GM18858 (cell line): ENCODE data around the gene COG4.

Experiments
- ATAC-seq: cut with Tn5 transposase; IDR thresholded peaks from one replicate; pipeline ENCODE4 v1.9.1; 2021; ENCODE audit not compliant: unreplicated experiment

The COG4 gene

DNA sequence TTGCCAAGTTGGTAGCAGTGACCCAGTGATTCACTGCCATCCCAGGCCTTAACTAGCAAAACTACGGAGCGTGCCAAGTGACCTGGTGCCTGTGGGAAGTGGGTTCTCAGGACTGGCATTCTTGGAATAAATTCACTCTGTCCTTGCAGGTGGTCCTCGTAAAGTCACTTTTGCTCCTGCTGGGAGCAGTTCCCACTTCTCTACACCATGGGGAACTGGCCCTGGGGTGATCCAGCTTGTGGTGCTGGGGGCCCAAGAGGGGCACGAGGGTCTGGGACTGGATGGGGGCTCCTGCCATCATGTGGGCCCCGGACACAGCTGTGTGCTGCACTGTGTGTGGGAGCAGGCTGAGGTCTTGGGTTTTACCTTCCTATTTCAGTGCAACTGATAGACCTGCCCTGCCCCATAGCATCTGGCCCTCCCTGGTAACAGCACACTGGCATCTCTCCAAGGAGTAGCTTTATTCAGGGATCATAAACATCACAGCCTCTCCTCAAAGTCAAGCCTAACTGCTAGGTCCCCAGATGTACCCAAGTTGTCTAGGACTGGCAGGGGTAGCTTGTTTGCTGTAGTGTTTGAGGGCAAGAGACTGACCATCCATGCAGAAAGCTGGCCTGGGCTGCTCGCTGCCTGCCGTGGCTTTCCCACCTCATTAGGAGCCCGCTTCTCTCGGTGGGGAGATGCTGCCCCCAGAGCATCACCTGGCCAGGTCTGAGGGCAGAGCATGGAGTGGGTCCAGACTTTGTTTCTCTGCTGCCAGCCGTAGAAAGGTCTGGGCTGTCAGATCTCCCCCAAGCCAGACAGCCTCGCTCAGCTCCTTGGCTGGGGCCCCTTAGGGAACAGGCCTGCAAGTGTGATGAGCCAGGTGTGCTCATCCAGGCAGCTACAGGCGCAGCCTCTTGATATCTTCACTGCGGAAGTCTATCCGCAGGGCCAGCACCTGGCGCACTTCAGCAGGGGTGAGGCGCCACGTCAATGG, 42.9 kb downstream of the COG4 start:
- no peak for ATAC-seq

DNA sequence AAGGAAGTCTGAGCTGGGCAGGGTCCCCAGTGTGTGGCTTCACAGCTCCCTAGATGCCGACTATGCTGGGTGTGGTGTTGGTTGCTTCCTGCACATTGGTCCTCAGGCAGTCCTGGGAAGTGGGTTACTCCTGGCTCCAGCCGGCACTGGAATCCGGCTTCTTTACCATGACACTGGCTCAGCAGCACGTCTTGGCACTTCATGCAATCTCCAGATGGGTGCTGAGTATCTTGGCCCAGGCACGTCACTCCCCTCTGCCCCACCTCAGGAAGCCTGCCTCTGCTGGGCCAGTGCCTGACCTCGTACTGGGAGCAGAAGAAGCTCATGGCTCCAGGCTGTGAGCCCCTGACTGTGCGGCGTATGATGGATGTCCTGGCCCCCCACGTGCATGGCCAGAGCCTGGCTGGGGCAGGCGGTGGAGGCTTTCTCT, 44.4 kb downstream of the COG4 start:
- ATAC-seq: no peak

DNA sequence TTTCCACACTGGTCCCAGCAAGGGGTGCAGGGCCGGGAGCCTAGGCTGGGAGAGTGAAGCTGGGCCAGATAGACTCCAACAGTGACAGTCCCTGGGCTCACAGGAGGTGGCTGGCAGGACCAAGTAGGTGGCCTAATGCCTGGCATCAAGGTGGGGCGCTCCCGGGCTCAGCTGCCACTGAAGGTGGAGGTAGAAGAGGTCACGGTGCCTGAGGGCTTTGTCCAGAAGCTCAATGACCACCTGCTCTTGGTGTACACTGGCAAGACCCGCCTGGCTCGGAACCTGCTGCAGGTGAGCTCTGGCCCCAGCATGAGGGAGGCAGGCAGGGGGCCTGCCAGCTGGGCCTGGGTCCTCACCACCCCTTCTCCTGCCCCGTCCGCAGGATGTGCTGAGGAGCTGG, 45.2 kb downstream of the COG4 start:
- ATAC-seq: no peak

- peak; percentile 87 for ATAC-seq
These were observed 46.9 kb downstream of the COG4 start for GRCh38 chr16:70476272-70477020.

DNA sequence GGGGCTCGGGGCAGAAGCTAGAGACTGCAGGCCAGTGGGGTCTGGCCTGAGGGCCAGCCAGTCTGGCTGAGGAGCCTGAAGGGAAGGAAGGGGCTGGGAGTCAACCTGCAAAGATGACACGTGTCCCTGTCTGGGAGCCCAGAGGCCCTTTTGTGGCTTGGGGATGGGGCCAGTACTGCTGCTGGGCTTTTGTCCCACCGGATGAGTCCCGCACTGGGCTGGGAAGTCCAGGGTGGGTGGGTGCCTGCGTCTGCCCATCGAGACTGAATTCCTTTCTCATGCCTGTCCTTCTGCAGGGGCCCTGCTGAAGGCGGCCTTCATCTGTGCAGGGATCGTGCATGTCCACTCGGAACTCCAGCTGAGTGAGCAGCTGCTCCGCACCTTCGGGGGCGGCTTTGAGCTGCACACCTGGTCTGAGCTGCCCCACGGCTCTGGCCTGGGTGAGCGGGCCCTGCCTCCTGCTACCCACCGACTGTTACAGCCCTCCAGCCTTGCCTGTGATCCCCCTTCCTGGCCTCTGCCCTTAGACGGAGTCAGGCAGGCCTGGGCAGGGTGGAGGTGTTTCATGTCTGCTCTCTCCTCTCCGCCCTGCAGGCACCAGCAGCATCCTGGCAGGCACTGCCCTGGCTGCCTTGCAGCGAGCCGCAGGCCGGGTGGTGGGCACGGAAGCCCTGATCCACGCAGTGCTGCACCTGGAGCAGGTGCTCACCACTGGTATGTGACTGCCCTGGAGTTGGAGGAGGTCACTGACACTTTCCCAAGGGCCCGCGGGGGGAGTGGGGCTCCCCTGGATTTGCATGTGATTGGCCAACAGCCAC, 48.1 kb downstream of the COG4 start:
- ATAC-seq: no peak

- ATAC-seq: no peak
These were observed 48.9 kb downstream of the COG4 start for GRCh38 chr16:70474320-70475053.

DNA sequence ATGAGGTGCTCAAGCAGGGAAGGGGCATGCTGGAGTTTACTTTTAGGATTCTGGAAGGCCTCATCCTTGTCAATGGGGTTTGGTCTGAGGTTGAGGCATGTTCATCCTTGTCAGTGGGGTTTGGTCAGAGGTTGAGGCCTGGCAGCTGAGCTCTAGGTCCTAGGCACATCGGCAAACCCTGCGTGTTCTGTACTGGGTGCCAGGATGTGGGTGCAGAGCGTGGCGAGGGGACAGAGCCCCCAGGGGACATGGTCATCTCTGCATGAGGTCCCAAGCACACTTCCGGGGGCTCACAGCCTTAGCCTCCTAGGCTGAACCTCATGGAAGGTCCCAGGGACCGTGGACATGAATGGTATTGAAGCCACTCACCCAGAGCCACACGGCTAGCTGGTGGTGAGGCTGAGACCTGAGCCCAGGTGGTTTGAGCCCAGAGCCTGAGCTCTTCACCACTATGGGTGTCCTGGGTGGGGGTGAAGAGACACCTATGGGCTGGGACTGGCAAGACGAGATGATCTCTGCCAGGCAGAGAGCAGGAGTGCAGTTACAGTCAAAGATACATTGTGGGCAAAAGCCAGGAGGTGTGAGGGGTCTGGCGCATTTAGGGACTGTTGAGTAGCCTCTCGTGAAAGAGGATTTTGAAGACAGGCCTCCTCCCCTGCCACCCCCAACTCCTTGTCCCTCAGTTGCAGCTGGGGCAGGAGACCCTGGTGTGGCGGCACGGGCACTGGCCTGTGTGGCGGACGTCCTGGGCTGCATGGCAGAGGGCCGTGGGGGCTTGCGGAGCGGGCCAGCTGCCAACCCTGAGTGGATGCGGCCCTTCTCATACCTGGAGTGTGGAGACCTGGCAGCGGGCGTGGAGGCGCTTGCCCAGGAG, 49.7 kb downstream of the COG4 start:
- ATAC-seq: no peak

GRCh38 chr16:70472786-70473433, 50.4 kb downstream of the COG4 start:
- ATAC-seq: no peak

DNA sequence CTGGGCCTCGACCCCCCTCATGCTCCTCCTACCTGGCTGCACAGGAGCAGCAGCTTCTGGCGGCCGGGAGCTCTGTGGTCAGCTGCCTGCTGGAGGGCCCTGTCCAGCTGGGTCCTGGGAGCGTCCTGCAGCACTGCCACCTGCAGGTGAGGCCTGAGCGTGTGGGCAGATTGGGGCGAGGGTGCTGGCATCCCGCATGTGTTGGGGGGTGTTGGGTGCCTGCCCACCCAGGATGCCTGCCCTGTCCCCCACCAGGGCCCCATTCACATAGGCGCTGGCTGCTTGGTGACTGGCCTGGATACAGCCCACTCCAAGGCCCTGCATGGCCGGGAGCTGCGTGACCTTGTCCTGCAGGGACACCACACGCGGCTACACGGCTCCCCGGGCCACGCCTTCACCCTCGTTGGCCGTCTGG, 52.4 kb downstream of the COG4 start:
- no peak for ATAC-seq

DNA sequence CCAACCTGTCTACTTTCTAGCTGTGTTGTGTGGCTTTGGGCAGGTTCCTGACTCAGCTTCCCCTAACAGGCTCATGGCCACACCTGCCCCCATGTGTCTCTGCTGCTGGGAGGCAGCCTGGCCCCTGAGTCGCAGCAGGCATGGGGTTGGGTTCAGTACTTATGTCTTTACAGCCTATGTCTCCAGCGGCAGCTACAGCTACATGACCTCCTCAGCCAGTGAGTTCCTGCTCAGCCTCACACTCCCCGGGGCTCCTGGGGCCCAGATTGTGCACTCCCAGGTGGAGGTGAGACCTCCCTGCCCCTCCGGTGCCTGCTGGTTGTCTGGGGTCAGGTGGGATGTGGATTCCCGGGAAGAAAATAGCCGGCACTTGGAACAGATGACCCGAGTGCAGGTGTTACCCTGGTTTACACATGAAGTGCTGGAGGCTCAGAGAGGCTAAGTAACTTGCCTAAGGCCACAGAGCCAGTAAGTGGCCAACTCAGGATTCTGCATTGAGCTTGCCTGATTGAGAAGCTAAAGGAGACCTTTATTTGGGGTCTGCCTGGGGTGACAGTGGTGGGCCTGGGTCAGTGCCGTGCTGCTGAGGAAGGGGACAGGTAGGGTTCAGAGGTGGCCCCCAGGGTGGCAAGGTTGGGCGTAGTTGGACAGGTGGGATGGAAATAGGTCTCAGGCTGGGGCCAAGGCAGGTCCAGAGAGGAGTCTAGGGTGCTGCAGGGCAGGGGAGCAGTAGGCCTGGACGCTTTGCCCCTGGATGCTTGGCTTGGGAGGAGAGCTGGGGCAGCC, 53.0 kb downstream of the COG4 start:
- no peak for ATAC-seq

DNA sequence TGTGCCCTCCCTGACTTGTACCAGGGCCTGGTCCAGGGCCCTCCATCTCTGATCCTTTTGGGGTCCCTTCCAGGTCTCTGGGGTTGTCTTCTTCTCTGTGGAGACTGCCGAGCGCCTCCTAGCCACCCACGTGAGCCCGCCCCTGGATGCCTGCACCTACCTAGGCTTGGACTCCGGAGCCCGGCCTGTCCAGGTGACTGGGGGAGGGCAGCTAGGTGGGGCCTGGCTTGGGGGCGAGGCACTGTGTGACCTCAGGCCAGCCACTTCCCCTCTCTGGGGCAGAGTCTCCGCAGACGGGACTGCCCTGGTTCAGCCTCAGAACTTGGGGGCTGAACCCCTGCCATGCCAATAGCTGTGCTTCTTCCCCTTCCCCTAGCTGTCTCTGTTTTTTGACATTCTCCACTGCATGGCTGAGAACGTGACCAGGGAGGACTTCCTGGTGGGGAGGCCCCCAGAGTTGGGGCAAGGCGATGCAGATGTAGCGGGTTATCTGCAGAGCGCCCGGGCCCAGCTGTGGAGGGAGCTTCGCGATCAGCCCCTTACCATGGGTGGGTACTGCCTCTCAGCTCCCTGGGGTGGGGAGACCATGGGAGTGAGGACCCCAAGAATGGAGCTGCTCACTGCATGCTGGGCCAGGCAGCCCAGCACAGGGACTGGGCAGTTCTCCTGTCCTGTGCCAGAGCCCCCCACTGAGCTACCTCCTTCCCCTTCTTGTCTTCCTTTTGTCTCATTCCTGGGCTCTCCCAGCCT, 54.4 kb downstream of the COG4 start:
- no peak for ATAC-seq

DNA sequence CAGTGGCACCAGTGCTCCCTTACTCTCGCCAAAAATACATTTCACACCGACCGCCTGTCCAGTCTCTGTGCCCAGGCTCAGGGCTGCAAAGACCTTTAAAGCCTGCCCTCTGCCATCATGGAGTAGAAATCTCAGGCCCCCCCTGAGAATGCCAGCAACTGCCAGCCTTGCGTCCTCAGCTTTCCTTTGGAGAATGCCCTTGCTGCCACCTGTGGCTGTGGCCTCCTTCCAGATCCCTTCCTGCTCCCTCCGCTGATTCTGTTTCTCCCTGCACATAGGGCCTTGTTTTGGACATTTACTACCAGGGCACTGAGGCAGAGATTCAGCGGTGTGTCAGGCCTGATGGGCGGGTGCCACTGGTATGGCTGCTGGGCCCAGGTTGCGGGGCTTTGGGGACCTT, 55.7 kb downstream of the COG4 start:
- ATAC-seq: no peak

- ATAC-seq: no peak
These were observed 56.2 kb downstream of the COG4 start for GRCh38 chr16:70467113-70467512.

DNA sequence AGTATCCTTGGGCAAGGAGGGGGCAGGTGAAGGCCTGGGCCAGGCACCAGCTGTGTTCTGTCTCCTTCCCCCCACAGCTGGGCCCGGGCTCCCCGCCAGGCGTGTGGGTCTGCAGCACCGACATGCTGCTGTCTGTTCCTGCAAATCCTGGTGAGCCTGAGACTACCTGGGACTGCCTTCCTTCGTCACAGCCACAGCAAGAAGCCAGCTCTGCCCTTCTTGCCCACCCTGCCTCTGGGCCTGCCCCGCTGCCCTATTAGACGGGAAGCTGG, 56.6 kb downstream of the COG4 start:
- no peak for ATAC-seq

- ATAC-seq: no peak
These were observed 57.2 kb downstream of the COG4 start for GRCh38 chr16:70465999-70466804.

DNA sequence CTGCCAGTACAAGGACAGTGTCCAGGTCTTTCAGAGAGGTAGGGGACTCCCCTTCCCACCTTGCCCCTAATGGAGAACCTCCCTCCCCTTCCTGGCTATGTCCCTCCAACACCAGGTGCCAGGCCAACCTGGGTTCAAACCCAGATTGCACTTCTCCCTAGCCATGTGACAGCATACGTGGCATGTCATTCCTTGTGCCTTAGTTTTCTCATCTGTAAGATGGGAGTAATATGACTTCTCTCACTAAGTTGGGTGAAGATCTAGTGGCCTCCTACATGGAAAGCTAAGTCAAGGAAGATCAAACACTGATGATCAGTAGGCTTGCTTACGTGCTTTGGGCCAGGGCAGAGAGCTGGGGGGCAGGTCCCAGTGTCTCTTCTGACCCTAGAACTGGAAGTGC, 60.1 kb downstream of the COG4 start:
- ATAC-seq: no peak

- ATAC-seq: no peak
These were observed 62.6 kb downstream of the COG4 start for GRCh38 chr16:70460737-70461261.
